B cell (primary cell): ENCODE results near the gene TTC39C. TPM values are rescaled to one million over a fixed set of nuclear protein-coding genes. Genes with fewer than 3 reads are reported as not detected.

Experiments
- ATAC-seq: fragments of 200-7000 bp; cut with Tn5 transposase; one replicate; pipeline ENCODE4 v1.10.0; 2021; ENCODE audit warnings: low read depth, mild to moderate bottlenecking, moderate number of reproducible peaks, moderate library complexity
- CTCF ChIA-PET: fragments of 350-600 bp; sonication (Branson Sonifier 250); formaldehyde crosslinking; loops from one replicate; lab custom pipeline; 2021; ENCODE audit warnings: antibody characterized with exemption, inconsistent platforms; lab: Charles Lee
- POLR2A ChIA-PET: fragments of 350-600 bp; sonication (Branson Sonifier 250); formaldehyde crosslinking; loops from one replicate; lab custom pipeline; 2021; ENCODE audit warnings: antibody characterized with exemption; lab: Charles Lee
- DNase-seq: peaks from one replicate; pipeline ENCODE4 v3.0.0; 2013
- H2AFZ ChIP-seq: 2 replicates; pipeline ENCODE4 v1.6.1; 2012; ENCODE audit warnings: mild to moderate bottlenecking, low read depth, low read length; ENCODE audit not compliant: insufficient read depth, poor library complexity, severe bottlenecking
- H3K27ac ChIP-seq, 2 donors: 1 replicate in 1 of 2; 2 replicates in 1 of 2; pipeline ENCODE4 v1.5.1; 2012 to 2013; ENCODE audit warnings: low read length in 2 of 2, mild to moderate bottlenecking in 2 of 2, moderate library complexity in 1 of 2
- H3K27me3 ChIP-seq, 4 experiments: fragments of 200-600 bp in 1 of 4; sonication (generic) in 1 of 4; replicated peaks in 1 of 4; 1 replicate in 2 of 4; 2 replicates in 2 of 4; pipeline versions ENCODE4 v1.6.1 to v1.7.0; 2013 to 2016; ENCODE audit warnings: low read length in 3 of 4, mild to moderate bottlenecking in 2 of 4, mixed read lengths in 1 of 4, moderate library complexity in 1 of 4; ENCODE audit not compliant: insufficient read depth in 4 of 4, control insufficient read depth in 3 of 4; ENCODE audit errors: control extremely low read depth in 1 of 4
- H3K36me3 ChIP-seq, 2 experiments: replicated peaks in 1 of 2; 1 replicate in 1 of 2; 2 replicates in 1 of 2; pipeline versions ENCODE4 v1.6.1 to v1.7.1; 2013; ENCODE audit warnings: low read length in 1 of 2; ENCODE audit not compliant: insufficient read depth in 2 of 2, control insufficient read depth in 1 of 2; ENCODE audit errors: control extremely low read depth in 1 of 2, extremely low read depth in 1 of 2
- H3K4me1 ChIP-seq, 2 donors: fragments of 200-600 bp in 1 of 2; sonication (generic) in 1 of 2; 1 replicate in 1 of 2; 2 replicates in 1 of 2; pipeline versions ENCODE4 v1.5.1 to v1.6.1; 2013 to 2017; ENCODE audit warnings: low read length in 2 of 2; ENCODE audit not compliant: control insufficient read depth in 2 of 2, insufficient read depth in 2 of 2
- H3K4me2 ChIP-seq: replicated peaks from 2 replicates; pipeline ENCODE3; 2012; ENCODE audit warnings: mild to moderate bottlenecking, low read depth, low read length; ENCODE audit not compliant: poor library complexity, severe bottlenecking
- H3K4me3 ChIP-seq, 5 experiments: fragments of 200-600 bp in 1 of 5; sonication (generic) in 1 of 5; 1 replicate in 3 of 5; 2 replicates in 2 of 5; pipeline versions ENCODE4 v1.5.1 to v1.7.0; 2011 to 2016; ENCODE audit warnings: low read length in 4 of 5, mild to moderate bottlenecking in 4 of 5, low read depth in 2 of 5, control low read depth in 1 of 5, moderate library complexity in 1 of 5; ENCODE audit not compliant: insufficient read depth in 1 of 5; ENCODE audit errors: control extremely low read depth in 1 of 5, extremely low read depth in 1 of 5
- H3K79me2 ChIP-seq: fragments of 200-600 bp; sonication (generic); one replicate; pipeline ENCODE4 v1.6.0; 2016; ENCODE audit warnings: low read length; ENCODE audit not compliant: control insufficient read depth, insufficient read depth
- H3K9ac ChIP-seq: fragments of 200-600 bp; sonication (generic); 2 replicates; pipeline ENCODE4 v1.6.1; 2017; ENCODE audit warnings: mild to moderate bottlenecking, low read length, moderate library complexity
- H3K9me3 ChIP-seq, 3 donors: one replicate each; pipeline versions ENCODE4 v1.6.1 to v1.7.1; 2013; ENCODE audit warnings: low read length in 2 of 3; ENCODE audit not compliant: control insufficient read depth in 2 of 3, insufficient read depth in 1 of 3; ENCODE audit errors: control extremely low read depth in 1 of 3
- H4K20me1 ChIP-seq: 2 replicates; pipeline ENCODE4 v1.6.0; 2012; ENCODE audit warnings: mild to moderate bottlenecking, low read length; ENCODE audit not compliant: insufficient read depth, control insufficient read depth, poor library complexity, severe bottlenecking
- H3K27ac Mint-ChIP-seq: one replicate; pipeline ENCODE4 v1.8.0; 2021; ENCODE audit warnings: mixed read lengths
- H3K27me3 Mint-ChIP-seq: one replicate; pipeline ENCODE4 v1.8.0; 2021; ENCODE audit warnings: mixed read lengths
- H3K4me1 Mint-ChIP-seq: one replicate; pipeline ENCODE4 v1.8.0; 2021; ENCODE audit warnings: mixed read lengths
- H3K4me3 Mint-ChIP-seq: one replicate; pipeline ENCODE4 v1.8.0; 2021; ENCODE audit warnings: mixed read lengths
- H3K9me3 Mint-ChIP-seq: one replicate; pipeline ENCODE4 v1.8.0; 2022; ENCODE audit warnings: mixed read lengths; ENCODE audit not compliant: insufficient read depth
- EZH2 ChIP-seq: IDR thresholded peaks from 2 replicates; pipeline ENCODE4 v1.6.1; 2012; ENCODE audit warnings: borderline replicate concordance, low read depth, mild to moderate bottlenecking, moderate library complexity, low read length; ENCODE audit not compliant: insufficient read depth, poor library complexity, severe bottlenecking
- WGBS: methylation state at CpG from one replicate; pipeline ENCODE4 v1.1.5; 2013; ENCODE audit warnings: missing lambda C conversion rate; ENCODE audit not compliant: insufficient coverage; 5-methylcytosine and 5-hydroxymethylcytosine counted together
- intact Hi-C: fragments of 100-400 bp; cut with micrococcal nuclease; formaldehyde crosslinking; loops from one replicate; pipeline ENCODE4 v1.10.0; 2022
- polyA plus RNA-seq: library from polyadenylated mRNA; depleted of rRNA; stranded (reverse); fragments of >200 nt; gene quantifications from 2 replicates; pipeline ENCODE4 v1.2.3, GENCODE V29; 2012
- total RNA-seq, 2 donors: library from RNA; stranded (reverse); fragments of 120-200 nt in 1 of 2; gene quantifications; 1 replicate in 1 of 2; 2 replicates in 1 of 2; pipeline versions ENCODE4 v1.2.3 to v1.2.4, GENCODE V29; 2013 to 2022
- TF ChIP-seq, protein P1 (sequence below): fragments of 200-600 bp; IDR thresholded peaks from one replicate; pipeline ENCODE4 v1.8.0; 2022; ENCODE audit warnings: antibody characterized with exemption, mild to moderate bottlenecking

The TTC39C gene
- total and polyA plus RNA-seq, 2 donors (not counting 1 experiment from before 2014, with no cell fraction given), result 22.3 to 44.3 TPM

DNA sequence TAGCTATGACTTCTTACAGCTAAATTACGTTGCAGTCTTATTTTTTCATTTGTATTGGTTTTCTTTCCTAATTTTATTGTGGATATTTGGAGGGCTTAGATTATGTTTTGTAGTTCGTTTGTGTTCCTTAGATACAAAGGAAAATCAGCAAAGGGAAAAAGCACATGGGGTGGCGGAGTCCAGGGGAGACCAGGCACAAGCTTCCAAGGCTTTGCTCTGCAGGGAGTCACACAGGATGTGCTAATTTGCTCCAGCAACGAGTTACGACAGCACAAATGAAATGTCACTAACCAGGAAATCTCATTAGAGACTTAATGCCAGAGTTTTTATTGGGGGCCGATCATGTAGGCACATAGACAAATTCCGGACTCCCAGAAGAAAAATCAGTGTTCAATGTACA is 63.8 kb downstream of the TTC39C start:
- Mint-ChIP-seq H3K27ac (no peak overlapping the region), H3K27me3 (no peaks in the 10 kb centered on the region), H3K4me1 (peaks cover 3% of the 10 kb centered on the region), H3K9me3 (no peaks in the 10 kb centered on the region), H3K4me3 (no peak overlapping the region)
- peaks cover 11% of the 10 kb centered on the region for H3K79me2 ChIP-seq
- H2AFZ ChIP-seq, result no peak overlapping the region
- H3K4me2 ChIP-seq, result no peak overlapping the region
- intact Hi-C loops, result no loop called here
- H3K4me3 ChIP-seq, result no peak overlapping the region
- peaks cover 5 to 23% of the 10 kb centered on the region in 2 experiments for H3K36me3 ChIP-seq
- H3K4me1 ChIP-seq, result no peaks in the 10 kb centered on the region
- no peak overlapping the region for H3K9ac ChIP-seq
- H3K27me3 ChIP-seq, result no peaks in the 10 kb centered on the region
- H3K27ac ChIP-seq, result no peak overlapping the region
- WGBS, result 94% methylated on average over 4 of the region's 7 CpGs
- peaks cover 6% of the 10 kb centered on the region for H4K20me1 ChIP-seq
- ATAC-seq, result no peak
- ChIA-PET CTCF (no interaction called here), POLR2A (no interaction called here)
- no peak for DNase-seq
- TF ChIP-seq, protein P1, sequence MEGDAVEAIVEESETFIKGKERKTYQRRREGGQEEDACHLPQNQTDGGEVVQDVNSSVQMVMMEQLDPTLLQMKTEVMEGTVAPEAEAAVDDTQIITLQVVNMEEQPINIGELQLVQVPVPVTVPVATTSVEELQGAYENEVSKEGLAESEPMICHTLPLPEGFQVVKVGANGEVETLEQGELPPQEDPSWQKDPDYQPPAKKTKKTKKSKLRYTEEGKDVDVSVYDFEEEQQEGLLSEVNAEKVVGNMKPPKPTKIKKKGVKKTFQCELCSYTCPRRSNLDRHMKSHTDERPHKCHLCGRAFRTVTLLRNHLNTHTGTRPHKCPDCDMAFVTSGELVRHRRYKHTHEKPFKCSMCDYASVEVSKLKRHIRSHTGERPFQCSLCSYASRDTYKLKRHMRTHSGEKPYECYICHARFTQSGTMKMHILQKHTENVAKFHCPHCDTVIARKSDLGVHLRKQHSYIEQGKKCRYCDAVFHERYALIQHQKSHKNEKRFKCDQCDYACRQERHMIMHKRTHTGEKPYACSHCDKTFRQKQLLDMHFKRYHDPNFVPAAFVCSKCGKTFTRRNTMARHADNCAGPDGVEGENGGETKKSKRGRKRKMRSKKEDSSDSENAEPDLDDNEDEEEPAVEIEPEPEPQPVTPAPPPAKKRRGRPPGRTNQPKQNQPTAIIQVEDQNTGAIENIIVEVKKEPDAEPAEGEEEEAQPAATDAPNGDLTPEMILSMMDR, result no peak
- no peak for TF ChIP-seq EZH2
- H3K9me3 ChIP-seq, result no peaks in the 10 kb centered on the region

DNA sequence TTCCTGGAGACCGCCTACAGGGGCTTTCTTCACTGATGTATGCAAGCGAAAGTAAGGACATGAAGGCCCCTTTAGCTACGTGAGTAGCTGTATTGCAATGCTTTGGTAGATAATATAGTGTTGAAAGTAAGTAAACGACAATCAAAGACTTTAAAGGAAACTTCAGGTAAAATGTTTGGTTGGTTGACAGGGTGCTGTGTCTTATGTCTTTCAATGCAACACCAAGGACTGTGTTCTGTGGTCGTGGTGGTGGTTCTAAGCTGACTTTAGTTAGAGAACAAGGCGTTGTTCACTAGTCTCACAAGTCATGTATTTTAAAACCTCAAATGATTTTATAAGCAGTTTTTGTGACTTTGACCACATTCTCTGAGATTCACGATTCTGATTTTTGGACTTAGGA is 66.3 kb downstream of the TTC39C start:
- WGBS, result 100% methylated on average over 4 of the region's 7 CpGs
- Mint-ChIP-seq H3K4me1 (peaks cover 3% of the 10 kb centered on the region), H3K9me3 (no peaks in the 10 kb centered on the region), H3K27me3 (no peaks in the 10 kb centered on the region), H3K27ac (no peak overlapping the region), H3K4me3 (no peak overlapping the region)
- ChIA-PET POLR2A (interaction anchor here (0.6 kb wide), 1 partner anchor 9 kb away, joined by 3 read pairs; no protein-coding TSS in a partner anchor), CTCF (no interaction called here)
- no peaks in the 10 kb centered on the region for H4K20me1 ChIP-seq
- H3K4me2 ChIP-seq, result no peak overlapping the region
- H3K27me3 ChIP-seq, result no peaks in the 10 kb centered on the region
- H3K9me3 ChIP-seq, result no peaks in the 10 kb centered on the region
- H3K9ac ChIP-seq, result no peak overlapping the region
- no peak overlapping the region for H3K4me3 ChIP-seq
- TF ChIP-seq, protein P1, result no peak
- TF ChIP-seq EZH2, result no peak
- no peak for ATAC-seq
- H2AFZ ChIP-seq, result no peak overlapping the region
- no peak overlapping the region for H3K27ac ChIP-seq
- H3K79me2 ChIP-seq, result peaks cover 3% of the 10 kb centered on the region
- intact Hi-C loops, result no loop called here
- DNase-seq, result no peak
- no peaks in the 10 kb centered on the region for H3K4me1 ChIP-seq
- peaks cover 5 to 22% of the 10 kb centered on the region in 2 experiments for H3K36me3 ChIP-seq
